ENCODE data around the gene P3H3. TPM values are rescaled to one million over a fixed set of nuclear protein-coding genes. Genes with fewer than 3 reads are reported as not detected.
A peak's percentile ranks its signal among the peaks of the same experiment; 100 is the strongest.
"Not testable (repeated sequence)": the region's sequence is repeated elsewhere in the genome, so short reads cannot be mapped to it uniquely, and the experiment has no call there.

The P3H3 gene
- total RNA-seq, 1 donor from 2014 or later: 30.6 TPM

DNA sequence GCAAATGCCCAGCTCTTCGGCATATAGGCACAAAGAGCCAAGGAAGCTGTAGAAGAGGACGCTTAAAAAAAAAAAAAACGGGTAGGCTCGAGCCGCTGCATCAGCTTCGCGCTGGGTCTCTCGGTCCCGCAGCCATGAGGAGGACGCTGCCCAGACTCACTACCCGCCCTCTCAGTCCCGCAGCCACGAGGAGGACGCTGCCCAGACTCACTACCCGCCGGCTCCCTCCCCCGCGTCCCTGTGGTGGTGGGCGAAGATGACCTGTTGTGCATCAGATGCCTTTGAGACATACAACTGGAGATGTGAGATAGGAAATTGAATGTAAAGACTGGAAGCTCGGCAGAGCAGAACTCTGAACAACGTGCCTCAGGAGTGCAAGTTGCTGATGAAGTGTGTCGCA lies 56.3 kb downstream of the P3H3 start:
- Mint-ChIP-seq H3K27me3 (no peaks in the 10 kb centered on the region), H3K36me3 (ENCODE audit: insufficient read depth) (peaks cover 16% of the 10 kb centered on the region), H3K27ac (peak overlapping the region; percentile 71), H3K4me1 (ENCODE audit: low read depth) (peaks cover 34% of the 10 kb centered on the region), H3K9me3 (ENCODE audit: low read depth) (no peaks in the 10 kb centered on the region), H3K4me3 (ENCODE audit: low read depth) (no peak overlapping the region)
- no peak for DNase-seq (ENCODE audit: low spot score, unreplicated experiment)
- TF ChIP-seq, protein P1, sequence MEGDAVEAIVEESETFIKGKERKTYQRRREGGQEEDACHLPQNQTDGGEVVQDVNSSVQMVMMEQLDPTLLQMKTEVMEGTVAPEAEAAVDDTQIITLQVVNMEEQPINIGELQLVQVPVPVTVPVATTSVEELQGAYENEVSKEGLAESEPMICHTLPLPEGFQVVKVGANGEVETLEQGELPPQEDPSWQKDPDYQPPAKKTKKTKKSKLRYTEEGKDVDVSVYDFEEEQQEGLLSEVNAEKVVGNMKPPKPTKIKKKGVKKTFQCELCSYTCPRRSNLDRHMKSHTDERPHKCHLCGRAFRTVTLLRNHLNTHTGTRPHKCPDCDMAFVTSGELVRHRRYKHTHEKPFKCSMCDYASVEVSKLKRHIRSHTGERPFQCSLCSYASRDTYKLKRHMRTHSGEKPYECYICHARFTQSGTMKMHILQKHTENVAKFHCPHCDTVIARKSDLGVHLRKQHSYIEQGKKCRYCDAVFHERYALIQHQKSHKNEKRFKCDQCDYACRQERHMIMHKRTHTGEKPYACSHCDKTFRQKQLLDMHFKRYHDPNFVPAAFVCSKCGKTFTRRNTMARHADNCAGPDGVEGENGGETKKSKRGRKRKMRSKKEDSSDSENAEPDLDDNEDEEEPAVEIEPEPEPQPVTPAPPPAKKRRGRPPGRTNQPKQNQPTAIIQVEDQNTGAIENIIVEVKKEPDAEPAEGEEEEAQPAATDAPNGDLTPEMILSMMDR (IDR thresholded peaks at IDR 0.05; ENCODE audit: unreplicated experiment): no peak

DNA sequence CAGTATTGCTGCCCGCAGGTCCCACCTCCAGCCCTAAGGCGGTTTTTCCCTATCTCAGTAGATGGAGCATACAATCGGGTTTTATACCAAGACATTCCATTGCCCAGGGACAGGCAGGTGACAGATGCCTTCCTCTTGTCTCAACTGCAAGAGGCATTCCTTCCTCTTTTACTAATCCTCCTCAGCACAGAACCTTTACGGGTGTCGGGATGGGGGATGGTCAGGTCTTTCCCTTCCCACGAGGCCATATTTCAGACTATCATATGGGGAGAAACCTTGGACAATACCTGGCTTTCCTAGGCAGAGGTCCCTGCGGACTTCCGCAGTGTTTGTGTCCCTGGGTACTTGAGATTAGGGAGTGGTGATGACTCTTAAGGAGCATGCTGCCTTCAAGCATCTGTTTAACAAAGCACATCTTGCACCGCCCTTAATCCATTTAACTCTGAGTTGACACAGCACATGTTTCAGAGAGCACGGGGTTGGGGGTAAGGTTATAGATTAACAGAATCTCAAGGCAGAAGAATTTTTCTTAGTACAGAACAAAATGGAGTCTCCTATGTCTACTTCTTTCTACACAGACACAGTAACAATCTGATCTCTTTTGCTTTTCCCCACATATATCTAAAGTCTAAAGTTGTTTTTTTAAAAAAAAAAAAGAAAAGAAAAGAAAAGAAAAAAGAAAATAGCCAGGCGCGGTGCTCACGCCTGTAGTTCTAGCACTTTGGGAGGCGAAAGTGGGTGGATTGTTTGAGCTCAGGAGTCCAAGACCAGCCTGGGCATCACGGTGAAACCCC lies 58.2 kb downstream of the P3H3 start:
- peak overlapping the region; percentile 61 for H3K4me3 Mint-ChIP-seq (ENCODE audit: low read depth)
- H3K9me3 Mint-ChIP-seq (ENCODE audit: low read depth); H3K27me3 Mint-ChIP-seq; DNase-seq (ENCODE audit: low spot score, unreplicated experiment): not testable (repeated sequence)
- H3K27ac Mint-ChIP-seq: peak overlapping the region; percentile 100
- H3K36me3 Mint-ChIP-seq (ENCODE audit: insufficient read depth): peaks cover 16% of the 10 kb centered on the region
- H3K4me1 Mint-ChIP-seq (ENCODE audit: low read depth): peaks cover 34% of the 10 kb centered on the region

DNA sequence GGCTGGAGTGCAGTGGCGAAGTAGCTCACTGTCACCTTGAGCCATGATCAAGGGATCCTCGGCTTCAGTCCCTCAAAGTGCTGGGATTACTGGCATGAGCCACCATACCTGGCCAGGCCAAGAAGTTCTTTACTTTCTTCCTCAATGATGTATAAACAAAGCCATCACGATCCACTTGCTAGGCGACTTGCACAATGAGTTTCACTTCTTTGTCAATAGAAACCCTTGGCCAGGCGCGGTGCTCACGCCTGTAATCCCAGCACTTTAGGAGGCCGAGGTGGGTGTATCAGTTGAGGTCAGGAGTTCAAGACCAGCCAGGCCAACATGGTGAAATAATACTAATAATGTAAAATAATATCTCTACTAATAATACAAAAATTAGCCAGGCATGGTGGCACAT lies 59.3 kb downstream of the P3H3 start:
- H3K27ac Mint-ChIP-seq: peak overlapping the region; percentile 100
- H3K9me3 Mint-ChIP-seq (ENCODE audit: low read depth): no peaks in the 10 kb centered on the region
- no peaks in the 10 kb centered on the region for H3K27me3 Mint-ChIP-seq
- peaks cover 34% of the 10 kb centered on the region for H3K4me1 Mint-ChIP-seq (ENCODE audit: low read depth)
- H3K4me3 Mint-ChIP-seq (ENCODE audit: low read depth): no peak overlapping the region
- DNase-seq (ENCODE audit: low spot score, unreplicated experiment): no peak
- TF ChIP-seq, protein P1 (IDR thresholded peaks at IDR 0.05; ENCODE audit: unreplicated experiment): no peak
- H3K36me3 Mint-ChIP-seq (ENCODE audit: insufficient read depth): peaks cover 14% of the 10 kb centered on the region

DNA sequence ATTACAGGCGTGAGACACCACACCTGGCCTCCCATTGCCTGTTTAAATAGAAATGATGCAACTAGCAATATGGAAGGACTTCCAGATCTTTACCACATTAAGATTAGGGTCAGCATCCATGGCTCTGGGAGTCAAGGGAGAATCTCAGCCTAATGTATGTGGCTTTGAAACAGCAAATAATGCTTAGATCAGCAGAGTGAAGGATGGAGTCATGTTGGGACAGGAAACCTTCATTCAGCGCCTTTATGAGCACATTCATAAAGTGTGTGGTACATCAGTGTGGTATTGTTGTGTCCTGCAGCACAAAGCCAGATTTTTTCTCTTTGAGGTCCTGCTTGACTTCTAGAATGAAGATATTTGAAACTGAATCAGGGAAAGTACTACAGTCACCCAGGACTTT lies 60.2 kb downstream of the P3H3 start:
- peaks cover 34% of the 10 kb centered on the region for H3K4me1 Mint-ChIP-seq (ENCODE audit: low read depth)
- no peaks in the 10 kb centered on the region for H3K27me3 Mint-ChIP-seq
- no peak for DNase-seq (ENCODE audit: low spot score, unreplicated experiment)
- H3K27ac Mint-ChIP-seq: peak overlapping the region; percentile 100
- TF ChIP-seq, protein P1 (IDR thresholded peaks at IDR 0.05; ENCODE audit: unreplicated experiment): no peak
- peaks cover 12% of the 10 kb centered on the region for H3K36me3 Mint-ChIP-seq (ENCODE audit: insufficient read depth)
- H3K9me3 Mint-ChIP-seq (ENCODE audit: low read depth): no peaks in the 10 kb centered on the region
- H3K4me3 Mint-ChIP-seq (ENCODE audit: low read depth): no peak overlapping the region

DNA sequence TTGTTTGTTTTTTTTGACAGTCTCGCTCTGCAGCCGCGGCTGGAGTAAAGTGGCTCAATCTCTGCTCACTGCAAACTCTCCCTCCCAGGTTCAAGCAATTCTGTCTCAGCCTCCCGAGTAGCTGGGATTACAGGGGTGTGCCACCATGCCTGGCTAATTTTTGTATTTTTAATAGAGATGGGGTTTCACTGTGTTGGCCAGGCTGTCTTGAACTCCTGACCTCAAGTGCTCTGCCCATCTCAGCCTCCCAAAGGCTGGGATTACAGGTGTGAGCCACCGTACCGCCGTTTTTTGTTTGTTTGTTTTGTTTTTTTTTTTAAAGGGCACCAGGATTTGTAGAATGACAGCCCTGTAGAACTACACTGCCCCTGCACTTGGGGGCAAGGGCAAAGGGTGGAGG lies 60.6 kb downstream of the P3H3 start:
- H3K9me3 Mint-ChIP-seq (ENCODE audit: low read depth); H3K27me3 Mint-ChIP-seq; H3K4me3 Mint-ChIP-seq (ENCODE audit: low read depth); DNase-seq (ENCODE audit: low spot score, unreplicated experiment): not testable (repeated sequence)
- Mint-ChIP-seq H3K36me3 (ENCODE audit: insufficient read depth) (peaks cover 12% of the 10 kb centered on the region), H3K4me1 (ENCODE audit: low read depth) (peaks cover 34% of the 10 kb centered on the region), H3K27ac (peak overlapping the region; percentile 100)

Other genes with a start within 250 kb of the P3H3 start
- gene CHD4, start 221.0 kb upstream of the P3H3 start, total RNA-seq: 370 and 406 TPM in 2 replicates
- gene LPAR5, start 192.4 kb upstream of the P3H3 start, total RNA-seq: 0.27 TPM in 1 of 2 replicates, not detected in the other
- 5.0 and 5.6 TPM in 2 replicates for gene ACRBP, start 181.0 kb upstream of the P3H3 start, total RNA-seq
- 105 and 110 TPM in 2 replicates for gene ING4, start 165.3 kb upstream of the P3H3 start, total RNA-seq
- 159 and 164 TPM in 2 replicates for gene ZNF384, start 139.0 kb upstream of the P3H3 start, total RNA-seq
- 2.0 and 2.4 TPM in 2 replicates for gene PIANP, start 127.6 kb upstream of the P3H3 start, total RNA-seq
- 42.6 and 45.5 TPM in 2 replicates for gene COPS7A, start 104.4 kb upstream of the P3H3 start, total RNA-seq
- gene MLF2, start 75.3 kb upstream of the P3H3 start, total RNA-seq: 281 and 305 TPM in 2 replicates
- gene PTMS, start 62.0 kb upstream of the P3H3 start, total RNA-seq: 414 and 480 TPM in 2 replicates
- 2.2 and 2.5 TPM in 2 replicates for gene LAG3, start 55.9 kb upstream of the P3H3 start, total RNA-seq
- gene CD4, start 38.9 kb upstream of the P3H3 start, total RNA-seq: 1.5 and 2.1 TPM in 2 replicates
- gene GPR162, start 6.6 kb upstream of the P3H3 start, total RNA-seq: 5.5 and 6.3 TPM in 2 replicates
- gene GNB3, start 12.5 kb downstream of the P3H3 start, total RNA-seq: 5.6 and 7.0 TPM in 2 replicates
- gene CDCA3, start 22.9 kb downstream of the P3H3 start, total RNA-seq: 36.1 and 40.6 TPM in 2 replicates
- 183 and 185 TPM in 2 replicates for gene USP5, start 23.7 kb downstream of the P3H3 start, total RNA-seq
- gene TPI1, start 39.1 kb downstream of the P3H3 start, total RNA-seq: 498 and 505 TPM in 2 replicates
- 11.7 and 15.7 TPM in 2 replicates for gene SPSB2, start 44.9 kb downstream of the P3H3 start, total RNA-seq
- gene LRRC23, start 76.4 kb downstream of the P3H3 start, total RNA-seq: 20.7 and 21.5 TPM in 2 replicates
- 77.9 and 79.0 TPM in 2 replicates for gene ENO2, start 86.2 kb downstream of the P3H3 start, total RNA-seq
- 226 and 250 TPM in 2 replicates for gene ATN1, start 99.6 kb downstream of the P3H3 start, total RNA-seq
- gene RNU7-1, start 115.4 kb downstream of the P3H3 start, total RNA-seq: not detected in 2 replicates
- 268 and 277 TPM in 2 replicates for gene C12orf57, start 115.6 kb downstream of the P3H3 start, total RNA-seq
- 65.4 and 70.2 TPM in 2 replicates for gene PTPN6, start 122.9 kb downstream of the P3H3 start, total RNA-seq
- 339 and 353 TPM in 2 replicates for gene PHB2, start 142.3 kb downstream of the P3H3 start, total RNA-seq
- gene EMG1, start 142.5 kb downstream of the P3H3 start, total RNA-seq: 67.9 and 73.1 TPM in 2 replicates
- gene LPCAT3, start 190.1 kb downstream of the P3H3 start, total RNA-seq: 77.9 and 81.8 TPM in 2 replicates
- 4.1 and 4.8 TPM in 2 replicates for gene C1S, start 232.3 kb downstream of the P3H3 start, total RNA-seq